ENCODE results near the gene RNF121. TPM values are rescaled to one million over a fixed set of nuclear protein-coding genes. Genes with fewer than 3 reads are reported as not detected.

RNF121 gene
- total RNA-seq, 1 donor from 2014 or later: 27.8 TPM

- DNase-seq (ENCODE audit: low read depth in 2 of 2): peak in 1 of 2 donors; percentile 7
Measured at GRCh38 chr11:71934213-71934612, 5.4 kb downstream of the RNF121 start.

GRCh38 chr11:71935338-71935925, 6.6 kb downstream of the RNF121 start:
- peak in 1 of 2 donors; percentile 57 for DNase-seq (ENCODE audit: low read depth in 2 of 2)

- peak; percentile 67 to 79 for DNase-seq (ENCODE audit: low read depth in 2 of 2)
Measured at GRCh38 chr11:71936825-71937224, 8.0 kb downstream of the RNF121 start.

- DNase-seq (ENCODE audit: low read depth in 2 of 2): peak; percentile 17 to 50
Measured at GRCh38 chr11:71937826-71938225, 9.0 kb downstream of the RNF121 start.

DNA sequence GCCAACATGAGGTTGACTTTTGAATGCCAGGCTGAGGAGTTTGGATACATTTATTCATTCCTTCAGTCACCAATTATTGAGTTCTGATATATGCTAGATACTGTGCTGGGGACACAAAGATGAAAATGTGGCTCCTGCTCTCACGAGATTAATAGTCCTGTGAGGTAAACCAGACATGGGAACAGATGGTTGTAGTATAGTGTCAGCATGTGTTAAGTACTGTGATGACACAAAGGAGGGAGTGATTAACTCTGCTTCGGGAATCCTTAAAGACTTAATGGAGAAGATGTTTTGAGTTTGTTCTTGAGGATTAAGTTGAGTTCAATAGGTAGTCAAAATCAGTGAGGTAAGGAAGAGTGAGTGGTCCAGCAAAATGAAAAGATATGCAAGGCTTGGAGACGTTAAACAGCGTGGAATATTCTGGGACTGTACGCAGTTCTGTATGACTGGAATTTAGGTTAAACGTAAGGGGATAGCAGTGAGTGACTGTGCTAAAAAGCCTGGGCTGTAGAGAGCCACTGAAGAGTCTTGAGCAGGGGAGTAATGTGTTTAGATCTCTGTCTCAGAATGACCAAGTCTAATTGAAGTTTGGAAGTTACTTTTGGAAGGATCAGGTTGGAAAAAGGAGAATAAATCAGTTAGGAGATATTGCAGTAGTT, 11.8 kb downstream of the RNF121 start:
- no peak for DNase-seq (ENCODE audit: low read depth in 2 of 2)

GRCh38 chr11:71946144-71946571, 17.3 kb downstream of the RNF121 start:
- DNase-seq (ENCODE audit: low read depth in 2 of 2): peak; percentile 57 to 74

GRCh38 chr11:71947498-71947897, 18.7 kb downstream of the RNF121 start:
- no peak for DNase-seq (ENCODE audit: low read depth in 2 of 2)

GRCh38 chr11:71948314-71949027, 19.6 kb downstream of the RNF121 start:
- DNase-seq (ENCODE audit: low read depth in 2 of 2): peak; percentile 6 to 64

DNA sequence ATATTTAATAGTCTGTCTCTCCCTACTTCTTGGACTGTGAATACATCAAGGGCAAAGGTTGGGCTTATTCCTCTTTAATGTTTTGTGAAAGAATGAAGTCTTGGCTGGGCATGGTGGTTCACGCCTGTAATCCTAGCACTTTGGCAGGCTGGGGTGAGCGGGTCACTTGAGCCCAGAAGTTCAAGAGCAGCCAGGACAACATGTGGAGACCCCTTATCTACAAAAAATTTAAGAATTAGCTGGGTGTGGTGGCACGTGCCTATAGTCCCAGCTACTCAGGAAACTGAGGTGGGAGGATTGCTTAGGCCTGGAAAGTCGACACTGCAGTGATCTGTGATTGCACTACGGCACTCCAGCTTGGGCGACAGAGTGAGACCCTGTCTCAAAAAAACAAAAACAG, 20.2 kb downstream of the RNF121 start:
- no peak for DNase-seq (ENCODE audit: low read depth in 2 of 2)

DNA sequence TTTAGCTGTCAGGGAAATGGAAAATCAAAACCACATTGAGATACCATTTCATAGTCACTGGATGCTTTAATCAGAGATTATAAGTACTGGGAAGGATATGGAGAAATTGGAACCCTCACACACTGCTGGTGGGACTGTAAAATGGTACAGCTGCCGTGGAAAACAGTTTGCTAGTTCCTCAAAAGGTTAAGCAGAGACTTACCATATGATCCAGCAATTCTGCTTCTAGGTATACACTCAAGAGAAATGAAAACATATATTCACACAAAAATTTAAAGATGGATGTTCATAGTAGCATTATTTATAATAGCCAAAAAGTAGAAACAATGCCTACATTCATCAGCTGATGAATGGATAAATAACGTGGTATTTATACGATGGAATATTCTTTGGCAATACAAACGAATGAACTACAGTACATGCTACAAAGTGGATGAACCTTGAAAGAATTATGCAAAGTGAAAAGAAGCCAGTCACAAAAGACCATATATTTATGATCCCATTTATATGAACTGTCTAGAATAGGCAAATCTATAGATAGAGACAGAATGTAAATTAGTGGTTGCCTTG, 23.0 kb downstream of the RNF121 start:
- DNase-seq (ENCODE audit: low read depth in 2 of 2): no peak

- no peak for DNase-seq (ENCODE audit: low read depth in 2 of 2)
Measured at GRCh38 chr11:71955898-71956456, 27.1 kb downstream of the RNF121 start.

- DNase-seq (ENCODE audit: low read depth in 2 of 2): peak; percentile 31 to 54
Measured at GRCh38 chr11:71962428-71963038, 33.7 kb downstream of the RNF121 start.

DNA sequence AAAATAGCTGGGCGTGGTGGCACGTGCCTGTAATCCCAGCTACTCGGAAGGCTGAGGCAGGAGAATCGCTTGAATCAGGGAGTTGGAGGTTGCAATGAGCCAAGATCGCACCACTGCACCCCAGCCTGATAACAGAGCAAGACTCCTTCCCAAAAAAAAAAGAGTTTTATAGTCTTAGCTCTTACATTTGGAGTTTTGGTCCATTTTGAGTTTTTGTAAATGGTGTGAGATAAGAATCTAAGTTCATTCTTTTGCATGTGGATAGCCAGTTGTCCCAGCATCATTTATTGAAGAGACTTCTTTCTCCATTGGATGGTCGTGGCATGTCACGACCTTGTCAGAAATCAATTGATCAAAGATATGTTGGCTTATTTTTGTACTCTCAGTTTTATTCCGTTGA, 34.6 kb downstream of the RNF121 start:
- no peak for DNase-seq (ENCODE audit: low read depth in 2 of 2)

DNA sequence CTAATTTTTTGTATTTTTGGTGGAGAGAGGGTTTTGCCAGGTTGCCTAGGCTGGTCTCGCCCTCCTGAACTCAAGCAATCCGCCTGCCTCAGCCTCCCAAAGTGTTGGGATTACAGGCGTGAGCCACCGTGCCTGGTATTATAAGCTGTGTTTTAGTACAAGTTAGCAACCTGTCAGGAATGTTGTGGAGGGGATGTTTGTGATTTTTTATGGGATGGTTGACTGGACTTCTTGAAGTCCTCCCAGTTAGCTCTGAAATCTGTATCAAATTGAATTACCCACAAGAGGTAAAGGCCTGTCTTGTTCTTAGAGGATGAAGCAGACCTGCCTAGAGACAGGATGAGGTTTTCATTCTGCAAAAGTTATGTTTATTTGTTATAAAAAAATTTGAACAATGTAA, 35.8 kb downstream of the RNF121 start:
- DNase-seq (ENCODE audit: low read depth in 2 of 2): no peak

DNA sequence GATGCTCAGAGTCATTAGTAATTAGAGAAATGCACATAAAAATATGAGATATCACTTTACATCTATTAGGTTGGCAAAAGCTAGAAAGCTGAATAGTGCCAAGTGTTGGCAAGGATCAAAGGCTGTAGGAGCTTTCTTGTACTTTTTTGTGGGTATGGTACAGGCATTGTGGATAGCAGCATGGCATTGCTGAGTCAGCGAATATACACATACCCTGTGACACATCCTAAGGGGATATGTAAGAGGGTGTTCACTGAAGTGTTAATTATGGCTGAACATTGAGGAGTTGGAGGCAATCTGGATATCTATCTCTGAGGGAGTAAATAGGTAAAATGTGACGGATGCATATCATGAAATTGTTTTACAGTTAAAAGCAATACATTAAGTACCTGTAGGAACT, 42.8 kb downstream of the RNF121 start:
- DNase-seq (ENCODE audit: low read depth in 2 of 2): no peak

GRCh38 chr11:71976551-71976950, 47.7 kb downstream of the RNF121 start:
- no peak for DNase-seq (ENCODE audit: low read depth in 2 of 2)

- DNase-seq (ENCODE audit: low read depth in 2 of 2): no peak
Measured at GRCh38 chr11:71977090-71977489, 48.2 kb downstream of the RNF121 start.

GRCh38 chr11:71977743-71978418, 49.0 kb downstream of the RNF121 start:
- peak; percentile 62 to 74 for DNase-seq (ENCODE audit: low read depth in 2 of 2)

- no peak for DNase-seq (ENCODE audit: low read depth in 2 of 2)
Measured at GRCh38 chr11:71979094-71979493, 50.2 kb downstream of the RNF121 start.

GRCh38 chr11:71979602-71980001, 50.8 kb downstream of the RNF121 start:
- DNase-seq (ENCODE audit: low read depth in 2 of 2): no peak

DNA sequence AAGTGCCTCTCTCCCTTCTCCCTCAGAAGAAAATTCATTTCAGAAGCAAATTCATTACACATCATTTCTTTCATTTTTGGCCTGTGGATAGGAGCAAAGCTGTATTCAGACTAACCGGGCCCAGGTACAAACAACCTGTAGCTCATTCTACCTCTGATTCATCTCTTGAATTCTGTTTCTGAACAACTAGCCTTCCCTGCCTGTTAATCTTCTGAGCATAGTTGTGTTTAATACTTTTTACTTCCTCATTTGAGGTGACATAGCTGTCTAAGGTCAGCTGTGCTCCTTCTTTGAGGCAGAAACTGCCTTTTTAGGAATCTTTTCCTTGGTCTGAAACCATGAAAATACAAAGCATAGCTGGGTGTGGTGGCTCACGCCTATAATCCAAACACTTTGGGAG, 57.3 kb downstream of the RNF121 start:
- DNase-seq (ENCODE audit: low read depth in 2 of 2): no peak
